HepG2 (cell line): ENCODE measurements around the gene SMIM36. TPM values are rescaled to one million over a fixed set of nuclear protein-coding genes. Genes with fewer than 3 reads are reported as not detected.

Source experiments
- HNF4G ChIP-seq, 2 experiments: sonication (generic) in 1 of 2; formaldehyde crosslinking in 1 of 2; IDR thresholded peaks; 2 replicates each; pipeline versions ENCODE4 v1.4.0 to v1.6.1; 2011 to 2020; ENCODE audit warnings: borderline replicate concordance in 2 of 2, low read depth in 2 of 2, mild to moderate bottlenecking in 2 of 2, low read length in 1 of 2, missing genetic modification reagents in 1 of 2, moderate library complexity in 1 of 2
- IRF9 ChIP-seq: sonication (generic); formaldehyde crosslinking; IDR thresholded peaks from 2 replicates; pipeline ENCODE4 v1.8.0; 2022; ENCODE audit warnings: missing genetic modification reagents, mild to moderate bottlenecking, borderline replicate concordance
- PHB2 ChIP-seq: fragments of 450-650 bp; IDR thresholded peaks from 2 replicates; pipeline ENCODE4 v1.6.1; 2018; ENCODE audit not compliant: partially characterized antibody
- RBM22 ChIP-seq: fragments of 200-400 bp; formaldehyde crosslinking; optimal IDR thresholded peaks from 2 replicates; pipeline ENCODE3; 2017; ENCODE audit warnings: mild to moderate bottlenecking, low read length, moderate library complexity
- TOPORS ChIP-seq: sonication (generic); formaldehyde crosslinking; IDR thresholded peaks from 2 replicates; pipeline ENCODE4 v1.8.0; 2023; ENCODE audit warnings: mild to moderate bottlenecking, missing genetic modification reagents
- ZNF274 ChIP-seq: sonication (generic); formaldehyde crosslinking; IDR thresholded peaks from 2 replicates; pipeline ENCODE4 v1.5.1; 2020; ENCODE audit warnings: mild to moderate bottlenecking, missing genetic modification reagents
- ZNF530 ChIP-seq: sonication (generic); formaldehyde crosslinking; IDR thresholded peaks from 2 replicates; pipeline ENCODE4 v1.5.0; 2020; ENCODE audit warnings: low read depth, mild to moderate bottlenecking, missing genetic modification reagents
- ZNF550 ChIP-seq: sonication (generic); formaldehyde crosslinking; IDR thresholded peaks from 2 replicates; pipeline ENCODE4 v1.4.0; 2020; ENCODE audit warnings: mild to moderate bottlenecking, missing genetic modification reagents, borderline replicate concordance
- ZNF7 ChIP-seq: IDR thresholded peaks from 2 replicates; pipeline ENCODE4 v1.6.1; 2016; ENCODE audit warnings: missing biosample characterization, missing genetic modification reagents
- ZNF747 ChIP-seq: sonication (generic); formaldehyde crosslinking; IDR thresholded peaks from 2 replicates; pipeline ENCODE4 v1.8.1; 2023; ENCODE audit warnings: missing genetic modification reagents, mild to moderate bottlenecking, borderline replicate concordance
- polyA plus RNA-seq, 8 experiments: library from polyadenylated mRNA; depleted of rRNA in 3 of 8; stranded (reverse) in 7 of 8; unstranded in 1 of 8; fragments of >200 nt; fragmentation: Illumina TruSeq in 4 of 8; extraction: Trizol in 4 of 8; gene quantifications; 2 replicates each; pipeline versions ENCODE4 v1.2.1 to v1.2.3, GENCODE V29; 2011 to 2016; ENCODE audit warnings: low read depth in 4 of 8, missing spikeins in 1 of 8, mixed read lengths in 1 of 8; ENCODE audit not compliant: insufficient read depth in 1 of 8
- total RNA-seq, 5 experiments: library from RNA; depleted of rRNA; stranded (reverse); fragments of >200 nt; fragmentation: Illumina TruSeq; extraction: Trizol; gene quantifications; 2 replicates each; pipeline ENCODE4 v1.2.3, GENCODE V29; 2016; ENCODE audit warnings: low read depth in 1 of 5
- TF ChIP-seq, protein P1 (sequence below): sonication (generic); formaldehyde crosslinking; IDR thresholded peaks from 2 replicates; pipeline ENCODE4 v1.4.0; 2020; ENCODE audit warnings: missing genetic modification reagents
- TF ChIP-seq, protein P2 (sequence below): sonication (generic); formaldehyde crosslinking; IDR thresholded peaks from 2 replicates; pipeline ENCODE4 v1.4.0; 2020; ENCODE audit warnings: mild to moderate bottlenecking, missing genetic modification reagents, borderline replicate concordance
- TF ChIP-seq, protein P3 (sequence below): sonication (generic); formaldehyde crosslinking; IDR thresholded peaks from 2 replicates; pipeline ENCODE4 v1.5.1; 2020; ENCODE audit warnings: mild to moderate bottlenecking, missing genetic modification reagents, borderline replicate concordance
- TF ChIP-seq, protein P4 (sequence below): sonication (generic); formaldehyde crosslinking; IDR thresholded peaks from 2 replicates; pipeline ENCODE4 v1.9.0; 2022; ENCODE audit warnings: missing genetic modification reagents, mild to moderate bottlenecking, borderline replicate concordance

The SMIM36 gene
- total and polyA plus RNA-seq, 2 of the 13 experiments (the other 11 are each of a cell fraction or from before 2014, with no cell fraction given), result not detected

DNA sequence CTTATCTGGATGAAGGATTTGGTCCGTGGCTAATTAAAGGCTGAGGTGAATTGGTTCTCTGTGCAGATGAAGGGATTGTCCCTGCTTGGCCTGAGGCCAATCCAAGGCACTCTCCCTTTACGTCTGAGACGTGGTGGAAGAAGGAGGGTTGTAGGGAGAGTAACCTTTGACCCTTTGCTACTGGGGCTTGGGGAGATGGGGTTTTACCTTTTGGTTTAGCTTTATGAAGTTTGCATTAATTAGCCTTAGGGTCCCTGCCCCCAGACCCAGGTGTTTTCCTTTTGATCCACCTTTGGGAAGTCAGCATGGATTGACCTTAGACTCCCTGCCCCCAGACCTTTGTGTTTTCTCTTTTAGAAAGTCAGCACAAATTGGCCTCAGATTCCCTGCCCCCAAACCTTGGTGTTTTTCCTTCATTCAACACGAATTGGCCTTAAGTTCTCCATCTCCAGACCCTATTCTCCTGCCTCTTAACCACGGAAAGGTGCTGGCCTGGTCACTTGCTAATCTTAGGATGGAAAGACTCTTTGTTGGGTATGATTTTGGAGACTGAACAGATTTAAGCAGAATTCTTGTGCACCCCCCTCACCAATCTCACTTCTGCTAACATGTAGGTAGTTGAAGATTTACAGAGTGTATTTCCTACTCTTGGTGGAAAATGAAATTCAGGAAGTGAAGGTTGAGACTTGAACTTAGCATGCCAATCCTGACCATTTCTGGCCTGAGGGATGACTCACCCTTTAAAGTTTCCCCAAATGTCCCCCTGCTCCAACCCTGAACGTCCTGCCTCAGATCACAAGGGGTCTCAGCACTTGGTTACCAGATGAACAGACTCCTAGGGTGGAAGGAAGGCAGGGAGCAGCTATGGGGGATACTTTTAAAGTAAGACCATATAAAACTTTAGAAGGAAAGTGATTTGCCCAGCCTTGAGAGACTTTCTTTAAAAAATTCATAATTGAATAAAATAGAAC lies 66.5 kb downstream of the SMIM36 start (continued):
- TF ChIP-seq, protein P1, sequence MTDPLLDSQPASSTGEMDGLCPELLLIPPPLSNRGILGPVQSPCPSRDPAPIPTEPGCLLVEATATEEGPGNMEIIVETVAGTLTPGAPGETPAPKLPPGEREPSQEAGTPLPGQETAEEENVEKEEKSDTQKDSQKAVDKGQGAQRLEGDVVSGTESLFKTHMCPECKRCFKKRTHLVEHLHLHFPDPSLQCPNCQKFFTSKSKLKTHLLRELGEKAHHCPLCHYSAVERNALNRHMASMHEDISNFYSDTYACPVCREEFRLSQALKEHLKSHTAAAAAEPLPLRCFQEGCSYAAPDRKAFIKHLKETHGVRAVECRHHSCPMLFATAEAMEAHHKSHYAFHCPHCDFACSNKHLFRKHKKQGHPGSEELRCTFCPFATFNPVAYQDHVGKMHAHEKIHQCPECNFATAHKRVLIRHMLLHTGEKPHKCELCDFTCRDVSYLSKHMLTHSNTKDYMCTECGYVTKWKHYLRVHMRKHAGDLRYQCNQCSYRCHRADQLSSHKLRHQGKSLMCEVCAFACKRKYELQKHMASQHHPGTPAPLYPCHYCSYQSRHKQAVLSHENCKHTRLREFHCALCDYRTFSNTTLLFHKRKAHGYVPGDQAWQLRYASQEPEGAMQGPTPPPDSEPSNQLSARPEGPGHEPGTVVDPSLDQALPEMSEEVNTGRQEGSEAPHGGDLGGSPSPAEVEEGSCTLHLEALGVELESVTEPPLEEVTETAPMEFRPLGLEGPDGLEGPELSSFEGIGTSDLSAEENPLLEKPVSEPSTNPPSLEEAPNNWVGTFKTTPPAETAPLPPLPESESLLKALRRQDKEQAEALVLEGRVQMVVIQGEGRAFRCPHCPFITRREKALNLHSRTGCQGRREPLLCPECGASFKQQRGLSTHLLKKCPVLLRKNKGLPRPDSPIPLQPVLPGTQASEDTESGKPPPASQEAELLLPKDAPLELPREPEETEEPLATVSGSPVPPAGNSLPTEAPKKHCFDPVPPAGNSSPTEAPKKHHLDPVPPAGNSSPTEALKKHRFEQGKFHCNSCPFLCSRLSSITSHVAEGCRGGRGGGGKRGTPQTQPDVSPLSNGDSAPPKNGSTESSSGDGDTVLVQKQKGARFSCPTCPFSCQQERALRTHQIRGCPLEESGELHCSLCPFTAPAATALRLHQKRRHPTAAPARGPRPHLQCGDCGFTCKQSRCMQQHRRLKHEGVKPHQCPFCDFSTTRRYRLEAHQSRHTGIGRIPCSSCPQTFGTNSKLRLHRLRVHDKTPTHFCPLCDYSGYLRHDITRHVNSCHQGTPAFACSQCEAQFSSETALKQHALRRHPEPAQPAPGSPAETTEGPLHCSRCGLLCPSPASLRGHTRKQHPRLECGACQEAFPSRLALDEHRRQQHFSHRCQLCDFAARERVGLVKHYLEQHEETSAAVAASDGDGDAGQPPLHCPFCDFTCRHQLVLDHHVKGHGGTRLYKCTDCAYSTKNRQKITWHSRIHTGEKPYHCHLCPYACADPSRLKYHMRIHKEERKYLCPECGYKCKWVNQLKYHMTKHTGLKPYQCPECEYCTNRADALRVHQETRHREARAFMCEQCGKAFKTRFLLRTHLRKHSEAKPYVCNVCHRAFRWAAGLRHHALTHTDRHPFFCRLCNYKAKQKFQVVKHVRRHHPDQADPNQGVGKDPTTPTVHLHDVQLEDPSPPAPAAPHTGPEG (CRISPR knock-in tag), result no peak
- no peak for TF ChIP-seq IRF9
- no peak for TF ChIP-seq PHB2
- TF ChIP-seq RBM22, result no peak
- TF ChIP-seq, protein P2, sequence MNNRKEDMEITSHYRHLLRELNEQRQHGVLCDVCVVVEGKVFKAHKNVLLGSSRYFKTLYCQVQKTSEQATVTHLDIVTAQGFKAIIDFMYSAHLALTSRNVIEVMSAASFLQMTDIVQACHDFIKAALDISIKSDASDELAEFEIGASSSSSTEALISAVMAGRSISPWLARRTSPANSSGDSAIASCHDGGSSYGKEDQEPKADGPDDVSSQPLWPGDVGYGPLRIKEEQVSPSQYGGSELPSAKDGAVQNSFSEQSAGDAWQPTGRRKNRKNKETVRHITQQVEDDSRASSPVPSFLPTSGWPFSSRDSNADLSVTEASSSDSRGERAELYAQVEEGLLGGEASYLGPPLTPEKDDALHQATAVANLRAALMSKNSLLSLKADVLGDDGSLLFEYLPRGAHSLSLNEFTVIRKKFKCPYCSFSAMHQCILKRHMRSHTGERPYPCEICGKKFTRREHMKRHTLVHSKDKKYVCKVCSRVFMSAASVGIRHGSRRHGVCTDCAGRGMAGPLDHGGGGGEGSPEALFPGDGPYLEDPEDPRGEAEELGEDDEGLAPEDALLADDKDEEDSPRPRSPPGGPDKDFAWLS, result no peak
- TF ChIP-seq TOPORS (CRISPR knock-in tag), result no peak; the same call in 1 of the 2 replicates
- no peak for TF ChIP-seq ZNF530 (CRISPR knock-in tag)
- TF ChIP-seq ZNF7 (CRISPR knock-in tag), result no peak
- TF ChIP-seq ZNF550 (CRISPR knock-in tag), result no peak
- TF ChIP-seq, protein P3, sequence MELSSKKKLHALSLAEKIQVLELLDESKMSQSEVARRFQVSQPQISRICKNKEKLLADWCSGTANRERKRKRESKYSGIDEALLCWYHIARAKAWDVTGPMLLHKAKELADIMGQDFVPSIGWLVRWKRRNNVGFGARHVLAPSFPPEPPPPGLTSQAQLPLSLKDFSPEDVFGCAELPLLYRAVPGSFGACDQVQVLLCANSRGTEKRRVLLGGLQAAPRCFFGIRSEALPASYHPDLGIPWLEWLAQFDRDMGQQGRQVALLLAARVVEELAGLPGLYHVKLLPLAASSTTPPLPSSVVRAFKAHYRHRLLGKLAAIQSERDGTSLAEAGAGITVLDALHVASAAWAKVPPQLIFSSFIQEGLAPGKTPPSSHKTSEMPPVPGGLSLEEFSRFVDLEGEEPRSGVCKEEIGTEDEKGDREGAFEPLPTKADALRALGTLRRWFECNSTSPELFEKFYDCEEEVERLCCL (CRISPR knock-in tag), result no peak
- TF ChIP-seq, protein P4, sequence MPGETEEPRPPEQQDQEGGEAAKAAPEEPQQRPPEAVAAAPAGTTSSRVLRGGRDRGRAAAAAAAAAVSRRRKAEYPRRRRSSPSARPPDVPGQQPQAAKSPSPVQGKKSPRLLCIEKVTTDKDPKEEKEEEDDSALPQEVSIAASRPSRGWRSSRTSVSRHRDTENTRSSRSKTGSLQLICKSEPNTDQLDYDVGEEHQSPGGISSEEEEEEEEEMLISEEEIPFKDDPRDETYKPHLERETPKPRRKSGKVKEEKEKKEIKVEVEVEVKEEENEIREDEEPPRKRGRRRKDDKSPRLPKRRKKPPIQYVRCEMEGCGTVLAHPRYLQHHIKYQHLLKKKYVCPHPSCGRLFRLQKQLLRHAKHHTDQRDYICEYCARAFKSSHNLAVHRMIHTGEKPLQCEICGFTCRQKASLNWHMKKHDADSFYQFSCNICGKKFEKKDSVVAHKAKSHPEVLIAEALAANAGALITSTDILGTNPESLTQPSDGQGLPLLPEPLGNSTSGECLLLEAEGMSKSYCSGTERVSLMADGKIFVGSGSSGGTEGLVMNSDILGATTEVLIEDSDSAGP (CRISPR knock-in tag), result no peak; the same call in 1 of the 2 replicates
- TF ChIP-seq ZNF274 (CRISPR knock-in tag), result no peak
- TF ChIP-seq ZNF747 (CRISPR knock-in tag), result peak; percentile 73; the same call in 1 of the 2 replicates
- peak; percentile 78 for TF ChIP-seq HNF4G (IDR thresholded peaks at IDR 0.05; ENCODE audit: borderline replicate concordance, low read depth, low read length)
- TF ChIP-seq HNF4G (CRISPR knock-in tag; IDR thresholded peaks at IDR 0.05; ENCODE audit: borderline replicate concordance, low read depth), result peak; percentile 85; the same call in 1 of the 2 replicates
